HG03139 (cell line): Measurements from ENCODE around the gene POLA1.

Experiments used
- ATAC-seq: cut with Tn5 transposase; IDR thresholded peaks from one replicate; pipeline ENCODE4 v1.9.1; 2021; ENCODE audit not compliant: unreplicated experiment

The POLA1 gene

GRCh38 chrX:25006586-25007058 is 312.9 kb downstream of the POLA1 start:
- no peak for ATAC-seq

GRCh38 chrX:25007059-25008053 is 313.6 kb downstream of the POLA1 start:
- ATAC-seq = no peak

GRCh38 chrX:25009407-25009806 is 315.7 kb downstream of the POLA1 start:
- no peak for ATAC-seq

DNA sequence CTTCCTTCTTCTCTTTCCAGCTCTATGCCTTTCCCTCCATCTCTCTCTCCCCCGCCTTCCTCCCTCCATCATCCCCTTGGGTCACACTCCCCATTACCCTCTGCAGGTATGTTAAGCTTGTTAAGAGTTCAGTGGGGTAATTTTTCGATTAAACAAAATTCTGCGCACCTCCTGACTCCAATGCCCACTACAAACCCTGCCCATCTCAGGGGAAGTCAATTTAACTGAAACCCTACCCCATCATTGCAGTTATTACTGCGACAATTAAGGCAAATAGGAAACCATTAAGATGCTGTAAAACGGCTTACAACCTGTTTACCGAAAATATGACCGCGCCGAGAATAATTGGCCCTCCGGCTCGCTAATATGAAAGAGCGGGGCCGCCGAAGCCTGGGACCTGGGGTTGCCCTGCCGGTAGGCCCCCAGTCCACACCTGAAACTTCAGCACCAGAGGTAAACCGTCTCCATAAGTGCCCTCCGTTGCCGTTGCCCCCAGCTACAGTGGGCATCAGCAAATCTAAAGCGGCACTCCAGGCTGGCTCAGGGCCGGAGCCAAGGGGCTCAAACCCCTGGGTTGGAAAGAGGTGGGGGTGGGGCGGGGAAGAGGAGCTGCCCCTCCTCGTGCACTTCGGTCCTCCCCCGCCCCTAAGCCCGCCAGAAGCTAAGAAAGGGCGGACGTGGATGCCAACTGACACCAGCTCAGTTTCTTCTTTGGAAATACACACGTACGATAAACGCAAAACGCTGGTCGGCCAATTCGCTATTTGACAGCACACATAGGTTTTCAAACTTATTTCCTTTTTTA is 317.3 kb downstream of the POLA1 start:
- no peak for ATAC-seq

- ATAC-seq = no peak
Observed at GRCh38 chrX:25011589-25012432, 318.1 kb downstream of the POLA1 start.

GRCh38 chrX:25012433-25012735 is 318.7 kb downstream of the POLA1 start:
- no peak for ATAC-seq

DNA sequence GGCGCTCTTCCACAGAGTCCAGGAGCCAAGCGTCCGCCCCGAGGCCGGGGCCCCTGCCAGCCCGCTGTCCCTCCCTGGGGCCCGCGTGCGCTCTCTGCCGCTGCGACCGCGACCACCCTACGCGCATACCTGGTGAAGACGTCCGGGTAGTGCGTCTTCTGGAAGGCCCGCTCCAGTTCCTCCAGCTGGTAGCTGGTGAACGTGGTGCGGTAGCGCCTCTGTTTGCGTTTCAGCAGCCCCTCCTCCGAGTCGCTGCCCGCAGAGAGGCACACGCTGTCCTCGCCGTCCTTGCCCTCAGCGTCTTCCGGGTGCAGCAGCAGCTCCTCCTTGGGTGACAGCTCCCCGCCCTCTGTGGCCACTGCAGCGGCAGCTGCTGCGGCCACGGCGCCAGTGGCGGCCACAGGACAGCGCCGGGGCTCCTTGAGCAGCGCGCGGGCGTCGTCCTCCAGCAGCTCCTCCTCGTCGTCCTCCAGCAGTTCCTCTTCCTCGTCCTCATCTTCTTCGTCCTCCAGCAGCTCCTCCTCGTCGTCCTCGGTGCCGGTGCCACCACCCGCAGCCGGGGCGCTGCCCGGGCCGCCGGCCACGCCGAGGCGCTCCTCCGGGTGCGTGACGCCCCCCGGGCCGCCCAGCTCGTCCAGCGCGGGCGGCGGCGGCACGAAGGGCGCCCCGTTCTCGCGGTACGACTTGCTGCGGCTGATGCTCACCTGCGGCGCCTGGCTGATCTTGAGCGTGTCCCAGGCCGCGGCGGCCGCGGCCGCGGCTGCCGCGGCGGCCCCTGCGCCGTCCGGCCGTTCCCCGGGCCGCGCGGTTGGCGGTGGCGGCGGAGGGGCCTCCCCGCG is 319.3 kb downstream of the POLA1 start:
- no peak for ATAC-seq

DNA sequence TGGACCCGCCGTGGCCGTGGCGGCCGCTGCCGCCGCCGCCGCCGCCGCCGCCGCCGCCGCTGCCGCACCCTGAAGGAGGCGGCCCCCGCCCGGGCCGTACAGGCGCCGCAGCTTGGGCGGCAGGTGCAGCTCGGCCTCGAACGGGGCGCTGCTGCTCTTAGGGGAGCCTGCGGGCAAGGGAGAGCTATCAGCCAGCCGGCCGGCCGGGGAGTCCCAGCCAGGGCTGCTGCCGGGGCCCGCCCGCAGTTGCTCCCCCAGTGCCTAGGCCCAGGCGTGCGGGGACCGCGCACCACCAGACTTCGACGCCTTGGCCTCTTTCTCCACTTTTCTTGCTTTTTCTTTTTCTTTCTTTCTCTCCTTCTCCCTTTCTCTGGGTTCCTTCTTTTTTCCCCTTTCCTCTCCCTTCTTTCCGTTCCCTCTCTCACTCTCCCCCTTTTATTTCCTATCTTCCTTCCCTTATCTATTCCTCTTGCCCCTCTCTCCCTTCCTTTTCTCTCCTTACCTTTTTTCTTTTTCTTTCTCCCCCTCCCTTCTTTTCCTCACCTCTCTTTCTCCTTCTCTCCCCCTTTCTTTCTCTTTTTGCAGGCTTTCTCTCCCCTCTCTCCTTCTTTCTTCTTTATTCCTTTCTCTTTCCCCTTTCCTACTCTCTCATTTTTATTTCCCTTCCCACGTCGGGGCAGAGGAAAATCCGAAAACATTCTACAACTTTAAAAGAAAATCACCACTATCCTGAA is 320.1 kb downstream of the POLA1 start:
- no peak for ATAC-seq

GRCh38 chrX:25014366-25014838 is 320.7 kb downstream of the POLA1 start:
- no peak for ATAC-seq

GRCh38 chrX:25015486-25016360 is 322.0 kb downstream of the POLA1 start, which contains the start of gene ARX:
TSS of gene ARX (minus strand) at chrX:25015965. CDS start at chrX:25015737, 228 bp downstream.
- ATAC-seq = no peak

- ATAC-seq = no peak
Observed at GRCh38 chrX:25016361-25016671, 322.6 kb downstream of the POLA1 start.

DNA sequence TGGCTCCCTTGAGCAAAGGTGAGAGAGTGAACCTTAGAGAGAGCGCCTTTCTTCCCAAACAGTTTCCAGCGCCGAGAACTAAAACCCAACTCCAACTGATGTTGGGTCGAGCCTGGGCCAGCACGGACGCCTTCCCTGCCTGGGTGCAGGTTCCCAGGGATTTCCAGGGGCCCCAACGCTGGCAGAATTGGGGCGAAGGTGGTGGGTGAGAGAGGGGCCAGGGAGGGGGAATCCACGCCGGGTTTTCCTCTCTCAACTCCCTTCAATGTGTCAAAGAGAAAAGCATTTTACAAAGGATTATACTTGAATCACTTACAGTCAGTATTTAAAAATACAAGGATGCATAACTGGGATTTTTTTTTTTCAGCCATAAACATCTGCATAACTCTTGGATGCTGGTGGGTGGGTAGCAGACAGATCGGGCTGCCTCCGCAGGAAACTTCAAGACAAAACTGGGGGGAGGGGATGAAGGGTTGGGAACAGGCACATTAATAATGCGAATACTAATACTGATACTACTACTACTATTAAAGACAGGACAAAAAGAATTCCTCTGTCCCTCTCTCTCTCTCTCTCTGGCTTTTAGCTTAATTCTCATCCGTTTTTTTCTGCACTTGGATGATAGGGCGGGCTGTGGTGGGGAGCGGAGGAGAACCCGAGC is 323.4 kb downstream of the POLA1 start:
- no peak for ATAC-seq

GRCh38 chrX:25017667-25018247 is 324.0 kb downstream of the POLA1 start:
- ATAC-seq = no peak

DNA sequence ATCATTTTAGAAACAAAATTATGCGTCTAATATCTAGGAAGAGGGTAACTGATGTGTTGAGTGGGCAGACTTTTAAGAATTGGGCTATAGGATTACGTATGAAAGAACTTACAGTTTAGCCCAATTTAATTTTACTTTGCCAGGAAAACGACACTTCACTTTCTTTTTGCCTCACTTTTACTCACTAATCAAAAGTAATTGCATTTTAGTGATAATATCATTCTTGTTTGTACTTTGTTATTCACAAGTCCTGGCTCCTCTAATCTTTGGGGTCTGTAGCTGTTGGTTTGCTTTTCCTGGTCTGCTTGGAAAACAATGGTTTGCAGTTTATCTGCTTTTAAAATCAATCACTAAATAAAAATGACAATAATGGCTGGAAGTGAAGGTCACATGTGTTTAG is 325.0 kb downstream of the POLA1 start:
- no peak for ATAC-seq

DNA sequence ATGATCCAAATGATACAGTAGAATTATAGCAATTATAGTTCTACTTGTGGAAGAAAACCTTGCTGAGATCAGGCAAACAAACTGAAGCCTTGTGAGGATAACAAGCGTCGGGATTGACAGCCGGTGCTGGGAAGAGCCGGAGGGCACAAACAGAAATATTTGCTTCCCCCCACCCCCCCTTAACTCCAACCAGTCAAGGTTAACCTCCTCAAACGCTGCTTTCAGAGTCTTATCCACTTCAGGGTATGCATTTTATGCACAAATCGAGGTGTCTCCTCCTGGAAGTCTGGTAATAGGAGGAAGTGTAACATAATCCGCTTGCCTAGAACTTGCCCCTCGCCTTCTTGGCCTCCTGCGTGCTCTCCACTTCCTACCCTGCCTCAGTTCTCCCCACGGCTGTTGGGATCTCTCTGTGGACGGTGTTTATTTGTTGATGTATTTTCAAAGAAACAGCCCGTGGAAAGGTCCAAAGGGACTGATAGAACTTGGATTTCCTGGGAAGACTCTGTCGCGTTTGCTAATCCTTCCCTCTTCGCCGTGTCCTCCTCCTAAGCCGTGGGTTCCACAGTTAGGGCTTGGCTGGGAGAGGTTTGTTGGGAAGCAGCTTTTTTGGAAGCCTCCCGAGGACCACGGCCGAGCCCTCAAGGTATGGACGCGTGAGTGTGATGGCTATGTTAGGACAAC is 326.1 kb downstream of the POLA1 start:
- no peak for ATAC-seq

GRCh38 chrX:25020391-25020904 is 326.7 kb downstream of the POLA1 start:
- ATAC-seq = no peak
